Endothelial cell of umbilical vein (primary cell): ENCODE results near the gene FLT1. TPM values are rescaled to one million over a fixed set of nuclear protein-coding genes. Genes with fewer than 3 reads are reported as not detected.

Experiments used
- BruUV-seq: library from RNA; stranded (reverse); fragments of 400-500 nt; replicated peaks from 2 replicates; lab custom pipeline; 2021; lab: Mats Ljungman, UMichigan
- CTCF ChIA-PET: fragments of 300-600, 350-600 bp; sonication (Branson Sonifier 250); formaldehyde crosslinking; loops from one replicate; lab custom pipeline; 2021; ENCODE audit warnings: antibody characterized with exemption, inconsistent platforms; lab: Charles Lee
- POLR2A ChIA-PET: fragments of 300-600, 350-600 bp; sonication (Branson Sonifier 250); formaldehyde crosslinking; loops from one replicate; lab custom pipeline; 2021; ENCODE audit warnings: antibody characterized with exemption, inconsistent platforms; lab: Charles Lee
- DNase-seq: peaks from one replicate; pipeline ENCODE4 v3.0.0-alpha.2; 2011; ENCODE audit warnings: low read depth, low spot score
- FAIRE-seq: peaks from 2 replicates; lab custom pipeline; 2011; peaks lifted over from hg19 to GRCh38; lab: Jason Lieb, UNC
- H2AFZ ChIP-seq: 2 replicates; pipeline ENCODE4 v1.6.0; 2012; ENCODE audit warnings: low read depth, low read length, control low read depth, inconsistent platforms
- H3K27ac ChIP-seq: 2 replicates; pipeline ENCODE4 v1.5.1; 2011; ENCODE audit warnings: low read depth, mild to moderate bottlenecking, control low read depth, low read length, moderate library complexity; ENCODE audit not compliant: insufficient read depth
- H3K27me3 ChIP-seq, 2 experiments: 2 replicates each; pipeline versions ENCODE4 v1.6.0 to v1.6.1; 2011; ENCODE audit warnings: low read length in 2 of 2, mixed read lengths in 1 of 2; ENCODE audit not compliant: control insufficient read depth in 2 of 2, insufficient read depth in 2 of 2
- H3K36me3 ChIP-seq, 2 experiments: 2 replicates in 1 of 2; 3 replicates in 1 of 2; pipeline ENCODE4 v1.5.1; 2011; ENCODE audit warnings: low read length in 2 of 2, mild to moderate bottlenecking in 1 of 2, moderate library complexity in 1 of 2; ENCODE audit not compliant: control insufficient read depth in 2 of 2, insufficient read depth in 2 of 2; ENCODE audit errors: extremely low read depth in 1 of 2
- H3K4me1 ChIP-seq: 3 replicates; pipeline ENCODE4 v1.5.1; 2011; ENCODE audit warnings: mild to moderate bottlenecking, low read length; ENCODE audit not compliant: control insufficient read depth, insufficient read depth; ENCODE audit errors: extremely low read depth
- H3K4me2 ChIP-seq: 2 replicates; pipeline ENCODE4 v1.6.1; 2011; ENCODE audit warnings: low read length, control low read depth, mixed read lengths; ENCODE audit not compliant: insufficient read depth
- H3K4me3 ChIP-seq, 3 experiments: fragments of 200-600 bp in 1 of 3; sonication (generic), shearing (Covaris generic) in 1 of 3; replicated peaks in 1 of 3; 2 replicates each; pipeline ENCODE4 v1.5.1; 2011 to 2016; ENCODE audit warnings: control low read depth in 3 of 3, low read length in 3 of 3, mild to moderate bottlenecking in 2 of 3, inconsistent platforms in 1 of 3, low read depth in 1 of 3, moderate library complexity in 1 of 3; ENCODE audit not compliant: insufficient read depth in 1 of 3
- H3K79me2 ChIP-seq: 2 replicates; pipeline ENCODE4 v1.6.0; 2012; ENCODE audit warnings: low read length, inconsistent platforms; ENCODE audit not compliant: control insufficient read depth, insufficient read depth
- H3K9ac ChIP-seq: replicated peaks from 2 replicates; pipeline ENCODE3; 2011; ENCODE audit warnings: low read length, control low read depth; ENCODE audit not compliant: insufficient read depth; ENCODE audit errors: extremely low read depth
- H3K9me1 ChIP-seq: replicated peaks from 3 replicates; pipeline ENCODE4 v1.6.0; 2011; ENCODE audit warnings: mild to moderate bottlenecking, low read length; ENCODE audit not compliant: control insufficient read depth, insufficient read depth; ENCODE audit errors: extremely low read depth
- H3K9me3 ChIP-seq: replicated peaks from 2 replicates; pipeline ENCODE4 v1.5.1; 2012; ENCODE audit warnings: low read length, inconsistent platforms; ENCODE audit not compliant: control insufficient read depth, insufficient read depth
- H4K20me1 ChIP-seq: replicated peaks from 2 replicates; pipeline ENCODE3; 2011; ENCODE audit warnings: mild to moderate bottlenecking, low read length; ENCODE audit not compliant: control insufficient read depth, insufficient read depth; ENCODE audit errors: extremely low read depth
- CTCF ChIP-seq, 2 donors: IDR thresholded peaks; 1 replicate in 1 of 2; 2 replicates in 1 of 2; pipeline ENCODE4 v1.5.1; 2011; ENCODE audit warnings: low read length in 2 of 2, mild to moderate bottlenecking in 2 of 2, moderate library complexity in 2 of 2, control low read depth in 1 of 2, inconsistent platforms in 1 of 2, low read depth in 1 of 2; ENCODE audit not compliant: insufficient read depth in 1 of 2; ENCODE audit errors: extremely low read depth in 1 of 2
- FOS ChIP-seq: IDR thresholded peaks from 2 replicates; pipeline ENCODE4 v1.6.1; 2011; ENCODE audit warnings: mild to moderate bottlenecking, low read length, moderate library complexity, borderline replicate concordance; ENCODE audit not compliant: insufficient read depth
- GATA2 ChIP-seq: IDR thresholded peaks from 2 replicates; pipeline ENCODE4 v1.7.0; 2011; ENCODE audit warnings: low read depth, mild to moderate bottlenecking, moderate library complexity, mixed read lengths, low read length; ENCODE audit not compliant: insufficient read length, insufficient read depth
- JUN ChIP-seq: IDR thresholded peaks from 2 replicates; pipeline ENCODE4 v1.6.1; 2011; ENCODE audit warnings: borderline replicate concordance, low read depth; ENCODE audit not compliant: insufficient read length, insufficient read depth
- POLR2A ChIP-seq: IDR thresholded peaks from 2 replicates; pipeline ENCODE4 v1.6.1; 2012; ENCODE audit warnings: low read depth, mild to moderate bottlenecking, control low read depth, low read length
- POLR2AphosphoS5 ChIP-seq: IDR thresholded peaks from 2 replicates; pipeline ENCODE4 v1.6.1; 2012; ENCODE audit warnings: low read depth, mild to moderate bottlenecking, control low read depth, low read length, moderate library complexity; ENCODE audit not compliant: insufficient read depth
- dilution Hi-C: fragments of 300-500 bp; cut with MboI; formaldehyde crosslinking; loops from one replicate; pipeline ENCODE4 v1.15.0; 2019; ENCODE audit warnings: low sequenced_read_pairs; ENCODE audit not compliant: extremely low pct_ligation_motif_present
- intact Hi-C: fragments of 100-400 bp; cut with micrococcal nuclease; formaldehyde crosslinking; loops from one replicate; pipeline ENCODE4 v1.10.0; 2022
- polyA plus RNA-seq, 4 experiments: library from polyadenylated mRNA; depleted of rRNA in 3 of 4; stranded (reverse) in 3 of 4; unstranded in 1 of 4; fragments of >200 nt; gene quantifications; 2 replicates each; pipeline versions ENCODE4 v1.2.1 to v1.2.3, GENCODE V29; 2011 to 2012; ENCODE audit warnings: missing spikeins in 1 of 4
- total RNA-seq: library from RNA; stranded (reverse); gene quantifications from 2 replicates; pipeline ENCODE4 v1.2.3, GENCODE V29; 2021

Gene FLT1
- total and polyA plus RNA-seq, 2 donors (not counting 3 experiments of a cell fraction or from before 2014, with no cell fraction given) = 16.0 to 104 TPM

- peak; percentile 51 for TF ChIP-seq JUN
- TF ChIP-seq POLR2A = no peak
- TF ChIP-seq GATA2 = peak; percentile 97
- TF ChIP-seq POLR2AphosphoS5 = peak; percentile 75
- peak; percentile 65 for TF ChIP-seq FOS
- no peak overlapping the region for H2AFZ ChIP-seq
- intact Hi-C loops = loop anchor here (1.0 kb wide), 4 partner anchors 9 to 63 kb away; no protein-coding TSS in a partner anchor
Measured at GRCh38 chr13:28392428-28392827, 102.5 kb downstream of the FLT1 start.

GRCh38 chr13:28387740-28388501 lies 107.0 kb downstream of the FLT1 start:
- peak overlapping the region; percentile 8 for H3K4me2 ChIP-seq
- CTCF ChIA-PET = interaction anchor here (0.8 to 2.1 kb wide), 3 partner anchors 26 to 64 kb away, joined by 3 to 7 read pairs (median 3); no protein-coding TSS in a partner anchor
- peaks cover 13% of the 10 kb centered on the region for H3K79me2 ChIP-seq
- no peaks in the 10 kb centered on the region for H3K9me3 ChIP-seq
- POLR2A ChIA-PET = no interaction called here
- peaks cover 4 to 11% of the 10 kb centered on the region in 2 experiments for H3K36me3 ChIP-seq
- peaks cover 52% of the 10 kb centered on the region for H3K4me1 ChIP-seq
- TF ChIP-seq CTCF (IDR thresholded peaks at IDR 0.05; ENCODE audit: extremely low read depth in 1 of 2, insufficient read depth in 1 of 2, low read depth in 1 of 2, low read length in 2 of 2) = no peak
- no peak for TF ChIP-seq POLR2A
- peak; percentile 24 for TF ChIP-seq POLR2AphosphoS5
- TSS peak; percentile 5 for BruUV-seq
- no peak overlapping the region for H3K9ac ChIP-seq
- no peak overlapping the region for H3K4me3 ChIP-seq
- no peaks in the 10 kb centered on the region for H3K9me1 ChIP-seq
- H3K27ac ChIP-seq = peak overlapping the region; percentile 13
- FAIRE-seq = no peak
- H3K27me3 ChIP-seq = no peaks in the 10 kb centered on the region
- no peaks in the 10 kb centered on the region for H4K20me1 ChIP-seq
- no peak for DNase-seq
- no peak overlapping the region for H2AFZ ChIP-seq
- intact Hi-C loops (no loop called here), dilution Hi-C loops (no loop called here)

More at GRCh38 chr13:28392428-28392827, 102.5 kb downstream of the FLT1 start:
- Histone ChIP-seq H3K4me1 (peaks cover 89% of the 10 kb centered on the region), H3K9me3 (no peaks in the 10 kb centered on the region), H3K9ac (peak overlapping the region; percentile 56), H4K20me1 (no peaks in the 10 kb centered on the region), H3K9me1 (no peaks in the 10 kb centered on the region), H3K79me2 (peaks cover 13% of the 10 kb centered on the region), H3K27ac (peak overlapping the region; percentile 88), H3K36me3 (peaks cover 4 to 21% of the 10 kb centered on the region in 2 experiments), H3K27me3 (no peaks in the 10 kb centered on the region), H3K4me2 (peak overlapping the region; percentile 79), H3K4me3 (no peak overlapping the region)
- BruUV-seq = no TSS peak
- FAIRE-seq (peak; percentile 91), DNase-seq (peak; percentile 91)
- ChIA-PET CTCF (interaction anchor here (0.9 to 2.1 kb wide), 10 partner anchors 9 to 78 kb away, joined by 4 to 12 read pairs (median 5); no protein-coding TSS in a partner anchor), POLR2A (interaction anchor here (0.6 to 1.7 kb wide), 4 partner anchors 12 to 39 kb away, joined by 3 to 6 read pairs (median 4); no protein-coding TSS in a partner anchor)
- dilution Hi-C loops = no loop called here
